DOHH2 (cell line): ENCODE results near the gene ESYT2.
"Not testable (repeated sequence)": the region's sequence is repeated elsewhere in the genome, so short reads cannot be mapped to it uniquely, and the experiment has no call there.

Source experiments
- H3F3A ChIP-seq: fragments of 200-600 bp; sonication (generic), shearing (Covaris generic); 2 replicates; pipeline ENCODE4 v1.6.0; 2016; ENCODE audit warnings: antibody characterized with exemption, mild to moderate bottlenecking; ENCODE audit not compliant: control insufficient read depth, insufficient read depth
- H3K27ac ChIP-seq: fragments of 200-600 bp; sonication (generic); 2 replicates; pipeline ENCODE4 v1.5.1; 2014; ENCODE audit warnings: low read depth, mild to moderate bottlenecking, low read length, moderate library complexity
- H3K27me3 ChIP-seq: fragments of 200-600 bp; sonication (generic); 2 replicates; pipeline ENCODE4 v1.6.1; 2014; ENCODE audit warnings: mild to moderate bottlenecking, low read length, mixed read lengths; ENCODE audit not compliant: control insufficient read depth
- H3K36me3 ChIP-seq: fragments of 200-600 bp; sonication (generic); 2 replicates; pipeline ENCODE4 v1.6.1; 2014; ENCODE audit warnings: mild to moderate bottlenecking, low read length, moderate library complexity, mixed read lengths; ENCODE audit not compliant: control insufficient read depth
- H3K4me1 ChIP-seq: fragments of 200-600 bp; sonication (generic); 2 replicates; pipeline ENCODE4 v1.6.1; 2014; ENCODE audit warnings: mild to moderate bottlenecking, low read length, mixed read lengths; ENCODE audit not compliant: control insufficient read depth
- H3K4me2 ChIP-seq: fragments of 200-600 bp; sonication (generic); 2 replicates; pipeline ENCODE4 v1.6.0; 2014; ENCODE audit warnings: mild to moderate bottlenecking, low read length, moderate library complexity
- H3K4me3 ChIP-seq: fragments of 200-600 bp; sonication (generic); 2 replicates; pipeline ENCODE4 v1.5.1; 2014; ENCODE audit warnings: mild to moderate bottlenecking, low read length, mixed read lengths
- H3K79me2 ChIP-seq: fragments of 200-600 bp; sonication (generic); 2 replicates; pipeline ENCODE4 v1.6.1; 2014; ENCODE audit warnings: mild to moderate bottlenecking, low read length, mixed read lengths; ENCODE audit not compliant: control insufficient read depth
- H3K9me2 ChIP-seq: fragments of 200-600 bp; sonication (generic); replicated peaks from 2 replicates; pipeline ENCODE4 v1.6.1; 2014; ENCODE audit warnings: mild to moderate bottlenecking, low read length, mixed read lengths; ENCODE audit not compliant: control insufficient read depth
- H3K9me3 ChIP-seq: fragments of 200-600 bp; sonication (generic); 2 replicates; pipeline ENCODE4 v1.6.1; 2014; ENCODE audit warnings: antibody characterized with exemption, low read length, mixed read lengths; ENCODE audit not compliant: control insufficient read depth, insufficient read depth
- H4K20me1 ChIP-seq: fragments of 200-600 bp; sonication (generic); 2 replicates; pipeline ENCODE4 v1.6.0; 2014; ENCODE audit warnings: low read depth, mild to moderate bottlenecking, antibody characterized with exemption, low read length, moderate library complexity; ENCODE audit not compliant: control insufficient read depth, insufficient read depth
- CTCF ChIP-seq: fragments of 200-600 bp; sonication (generic); IDR thresholded peaks from one replicate; pipeline ENCODE4 v1.5.1; 2014; ENCODE audit warnings: antibody characterized with exemption, mild to moderate bottlenecking, low read depth, low read length; ENCODE audit not compliant: poor library complexity, severe bottlenecking
- EZH2phosphoT487 ChIP-seq: fragments of 200-600 bp; sonication (generic); IDR thresholded peaks from 2 replicates; pipeline ENCODE4 v1.6.1; 2017; ENCODE audit warnings: borderline replicate concordance, mild to moderate bottlenecking, antibody characterized with exemption, low read length, moderate library complexity, mixed read lengths

The ESYT2 gene

GRCh38 chr7:158698657-158699195, 130.6 kb downstream of the ESYT2 start:
- Histone ChIP-seq H3K4me2 (no peak overlapping the region), H3K4me3 (no peak overlapping the region), H4K20me1 (peaks cover 19% of the 10 kb centered on the region; the same call in 1 of the 2 replicates), H3K27ac (no peak overlapping the region), H3K36me3 (peaks cover 96% of the 10 kb centered on the region), H3F3A (no peaks in the 10 kb centered on the region), H3K9me2 (no peaks in the 10 kb centered on the region), H3K27me3 (no peaks in the 10 kb centered on the region), H3K4me1 (peaks cover 26% of the 10 kb centered on the region), H3K9me3 (no peaks in the 10 kb centered on the region), H3K79me2 (peaks cover 99% of the 10 kb centered on the region)
- TF ChIP-seq CTCF = no peak
- no peak for TF ChIP-seq EZH2phosphoT487

GRCh38 chr7:158697597-158697996, 131.7 kb downstream of the ESYT2 start:
- not testable (repeated sequence) for H3K4me3 ChIP-seq, H3F3A ChIP-seq, H3K9me2 ChIP-seq, H3K4me2 ChIP-seq, H3K27ac ChIP-seq, H3K9me3 ChIP-seq, H3K27me3 ChIP-seq
- Histone ChIP-seq H3K79me2 (peaks cover 96% of the 10 kb centered on the region), H3K4me1 (peaks cover 15% of the 10 kb centered on the region), H3K36me3 (peaks cover 96% of the 10 kb centered on the region), H4K20me1 (peaks cover 14% of the 10 kb centered on the region; the same call in 1 of the 2 replicates)

GRCh38 chr7:158695726-158696452, 133.4 kb downstream of the ESYT2 start:
- H3F3A ChIP-seq = no peaks in the 10 kb centered on the region
- H3K36me3 ChIP-seq = peaks cover 93% of the 10 kb centered on the region
- no peaks in the 10 kb centered on the region for H3K4me1 ChIP-seq
- H3K4me3 ChIP-seq = no peak overlapping the region
- no peak overlapping the region for H3K27ac ChIP-seq
- H3K27me3 ChIP-seq = no peaks in the 10 kb centered on the region
- H3K9me3 ChIP-seq = no peaks in the 10 kb centered on the region
- peaks cover 82% of the 10 kb centered on the region for H3K79me2 ChIP-seq
- no peaks in the 10 kb centered on the region for H3K9me2 ChIP-seq
- no peak overlapping the region for H3K4me2 ChIP-seq
- TF ChIP-seq CTCF (peak; percentile 54), EZH2phosphoT487 (no peak)
- H4K20me1 ChIP-seq = peaks cover 9% of the 10 kb centered on the region; the same call in 1 of the 2 replicates

- Histone ChIP-seq H3K27me3 (no peaks in the 10 kb centered on the region), H3K27ac (no peak overlapping the region), H4K20me1 (peaks cover 9% of the 10 kb centered on the region; the same call in 1 of the 2 replicates), H3K4me2 (no peak overlapping the region), H3K4me1 (no peaks in the 10 kb centered on the region), H3K79me2 (peaks cover 74% of the 10 kb centered on the region), H3K36me3 (peaks cover 93% of the 10 kb centered on the region), H3K4me3 (no peak overlapping the region), H3F3A (no peaks in the 10 kb centered on the region), H3K9me3 (no peaks in the 10 kb centered on the region), H3K9me2 (no peaks in the 10 kb centered on the region)
- TF ChIP-seq EZH2phosphoT487 (no peak), CTCF (no peak)
Measured at GRCh38 chr7:158695056-158695455, 134.3 kb downstream of the ESYT2 start.
